Subcutaneous abdominal adipose tissue (tissue), 5 donors: ENCODE data around the gene CADPS.

ENCODE experiments used
- H3K27ac ChIP-seq: one replicate; pipeline ENCODE4 v1.7.0; 2013; ENCODE audit warnings: low read depth, mild to moderate bottlenecking, inconsistent platforms, low read length, moderate library complexity
- H3K27me3 ChIP-seq, 5 donors: one replicate each; pipeline ENCODE4 v1.7.0; 2013; ENCODE audit warnings: low read length in 5 of 5, inconsistent platforms in 1 of 5; ENCODE audit not compliant: control insufficient read depth in 5 of 5, insufficient read depth in 4 of 5
- H3K36me3 ChIP-seq, 5 donors: one replicate each; pipeline ENCODE4 v1.7.0; 2013; ENCODE audit warnings: low read length in 5 of 5; ENCODE audit not compliant: control insufficient read depth in 5 of 5, insufficient read depth in 5 of 5
- H3K4me1 ChIP-seq, 5 donors: one replicate each; pipeline ENCODE4 v1.7.0; 2013; ENCODE audit warnings: low read length in 5 of 5, mild to moderate bottlenecking in 3 of 5, moderate library complexity in 1 of 5; ENCODE audit not compliant: control insufficient read depth in 5 of 5, insufficient read depth in 5 of 5
- H3K4me3 ChIP-seq, 5 donors: one replicate each; pipeline ENCODE4 v1.7.0; 2013; ENCODE audit warnings: low read length in 5 of 5, low read depth in 1 of 5
- H3K9ac ChIP-seq, 5 donors: one replicate each; pipeline ENCODE4 v1.7.0; 2013; ENCODE audit warnings: low read length in 5 of 5, mild to moderate bottlenecking in 4 of 5, moderate library complexity in 3 of 5
- H3K9me3 ChIP-seq, 5 donors: one replicate each; pipeline ENCODE4 v1.7.0; 2013; ENCODE audit warnings: low read length in 5 of 5; ENCODE audit not compliant: control insufficient read depth in 5 of 5
- donor health status: healthy.
- donor health status: healthy.
- donor health status: healthy.
- donor health status: healthy.
- donor health status: healthy.

The CADPS gene

DNA sequence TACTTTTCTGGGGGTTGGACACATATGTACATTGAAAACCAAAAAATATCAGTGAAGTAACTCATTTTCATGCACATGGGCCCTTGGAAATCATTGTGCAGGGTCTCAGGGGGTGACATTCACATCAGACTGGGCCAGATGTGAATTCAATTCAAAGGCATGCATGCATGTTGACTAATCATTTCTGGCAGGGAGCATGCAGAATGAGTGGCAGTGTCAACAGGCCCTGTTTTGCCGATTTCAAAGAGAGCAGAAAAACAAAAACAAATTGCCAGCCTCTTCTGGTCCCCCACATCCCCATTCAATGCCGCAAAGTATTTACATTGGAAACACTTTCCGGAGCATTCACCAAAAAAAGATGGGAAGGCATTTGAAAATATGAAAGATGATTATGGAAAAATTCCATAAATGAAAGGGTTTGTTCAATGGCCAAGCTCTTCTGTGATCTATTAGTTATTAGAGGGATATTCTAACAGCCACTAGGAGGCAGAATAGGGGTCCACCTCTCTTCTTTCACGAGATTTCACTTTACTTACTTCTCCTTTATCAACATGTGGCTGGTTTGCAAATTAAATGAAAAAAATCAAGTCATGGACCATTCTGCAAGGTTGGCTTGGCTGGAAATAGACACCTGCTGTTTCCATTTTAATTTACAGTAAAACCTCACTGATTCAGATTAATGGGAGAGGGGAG, 382.0 kb downstream of the CADPS start:
- Histone ChIP-seq H3K36me3 (no peaks in the 10 kb centered on the region), H3K27ac (no peak overlapping the region), H3K4me1 (peaks cover 0 to 3% (median 0%) of the 10 kb centered on the region in 5 donors), H3K27me3 (no peaks in the 10 kb centered on the region), H3K4me3 (no peak overlapping the region), H3K9me3 (no peaks in the 10 kb centered on the region), H3K9ac (no peak overlapping the region)

DNA sequence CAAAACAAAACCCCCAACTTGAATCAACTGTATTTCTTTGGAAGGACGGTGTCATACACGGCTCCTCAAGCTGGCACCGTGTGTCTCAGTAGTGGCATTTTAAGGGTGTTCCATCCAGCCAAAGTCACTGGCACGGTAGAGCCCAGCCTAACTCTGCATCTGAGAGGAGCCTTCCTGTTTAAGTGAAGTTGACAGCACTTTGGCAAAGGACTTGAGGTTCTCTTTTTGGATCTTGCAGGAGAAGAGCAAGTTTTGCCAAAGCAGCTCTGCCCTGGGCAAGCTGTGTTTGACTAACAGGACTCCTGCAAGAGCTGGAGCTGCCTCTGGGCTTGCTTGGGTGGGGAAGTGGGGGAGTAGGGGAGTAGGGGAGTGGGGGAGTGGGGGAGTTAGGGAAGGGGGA, 392.3 kb downstream of the CADPS start:
- Histone ChIP-seq H3K4me1 (no peaks in the 10 kb centered on the region), H3K4me3 (no peak overlapping the region), H3K36me3 (no peaks in the 10 kb centered on the region), H3K27ac (no peak overlapping the region), H3K9ac (no peak overlapping the region), H3K27me3 (peaks cover 0 to 6% (median 4%) of the 10 kb centered on the region in 5 donors), H3K9me3 (no peaks in the 10 kb centered on the region)

DNA sequence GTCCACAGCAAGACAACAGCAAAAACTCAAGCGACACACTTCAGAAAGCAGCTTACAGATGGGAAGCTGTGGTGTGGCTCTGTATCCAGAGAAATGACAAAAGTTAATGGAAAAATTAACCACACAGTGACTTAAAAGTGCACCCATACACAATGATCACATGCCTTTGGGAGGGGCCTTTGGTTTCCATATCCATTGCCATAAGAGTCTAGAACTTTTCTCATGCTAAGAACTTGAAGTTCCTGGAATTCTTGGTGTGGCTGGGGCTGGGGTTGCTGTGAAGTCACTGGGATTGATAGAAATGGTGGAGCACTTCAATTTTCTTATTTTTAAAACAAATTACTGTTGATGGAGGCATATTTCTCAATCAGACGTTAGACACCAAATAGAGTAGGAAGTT, 393.3 kb downstream of the CADPS start:
- Histone ChIP-seq H3K36me3 (no peaks in the 10 kb centered on the region), H3K4me1 (no peaks in the 10 kb centered on the region), H3K9ac (no peak overlapping the region), H3K27ac (no peak overlapping the region), H3K27me3 (peaks cover 0 to 6% (median 4%) of the 10 kb centered on the region in 5 donors), H3K9me3 (no peaks in the 10 kb centered on the region), H3K4me3 (no peak overlapping the region)

DNA sequence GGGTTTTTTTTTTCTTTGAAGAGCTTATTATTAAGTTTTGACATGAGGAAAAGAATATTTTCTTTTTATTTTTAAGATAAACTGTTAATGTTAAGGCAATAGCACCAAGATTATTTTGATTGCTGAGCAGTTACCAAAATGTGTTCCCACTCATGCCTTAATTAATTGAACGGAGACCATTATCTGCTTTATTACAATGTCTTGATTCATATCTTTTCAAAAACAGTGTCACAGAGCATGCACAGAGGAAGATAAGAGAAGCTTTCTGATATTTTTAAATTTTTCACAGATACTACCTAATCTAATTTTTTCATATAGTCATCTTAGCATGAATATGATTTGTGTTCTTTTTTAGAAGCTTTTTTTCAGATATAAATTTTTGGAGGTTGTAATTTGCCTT, 395.2 kb downstream of the CADPS start:
- H3K4me3 ChIP-seq, result no peak overlapping the region
- no peaks in the 10 kb centered on the region for H3K36me3 ChIP-seq
- H3K27me3 ChIP-seq, result peaks cover 0 to 6% (median 4%) of the 10 kb centered on the region in 5 donors
- no peaks in the 10 kb centered on the region for H3K9me3 ChIP-seq
- H3K9ac ChIP-seq, result no peak overlapping the region
- no peak overlapping the region for H3K27ac ChIP-seq
- H3K4me1 ChIP-seq, result no peaks in the 10 kb centered on the region

DNA sequence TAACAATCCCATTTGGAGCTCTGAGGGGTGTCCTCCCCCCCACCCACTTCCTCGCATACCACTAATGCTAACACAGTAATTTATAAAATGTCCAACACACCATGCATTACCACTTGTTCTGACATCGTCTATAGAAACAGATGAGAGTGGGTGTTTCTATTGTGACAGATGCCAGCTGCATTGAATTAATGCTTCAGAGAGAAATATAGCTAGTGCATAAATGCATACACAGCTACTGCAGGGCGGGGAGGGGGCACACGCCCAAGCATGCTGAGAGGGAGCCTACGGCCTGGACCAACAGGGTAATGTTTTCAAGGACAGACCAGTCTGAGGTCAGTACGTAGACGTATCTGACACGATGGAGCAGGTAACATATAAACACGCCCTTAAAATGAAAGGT, 395.9 kb downstream of the CADPS start:
- H3K27me3 ChIP-seq, result peaks cover 0 to 6% (median 4%) of the 10 kb centered on the region in 5 donors
- H3K4me1 ChIP-seq, result no peaks in the 10 kb centered on the region
- no peaks in the 10 kb centered on the region for H3K36me3 ChIP-seq
- no peak overlapping the region for H3K27ac ChIP-seq
- no peak overlapping the region for H3K9ac ChIP-seq
- H3K4me3 ChIP-seq, result no peak overlapping the region
- H3K9me3 ChIP-seq, result no peaks in the 10 kb centered on the region

DNA sequence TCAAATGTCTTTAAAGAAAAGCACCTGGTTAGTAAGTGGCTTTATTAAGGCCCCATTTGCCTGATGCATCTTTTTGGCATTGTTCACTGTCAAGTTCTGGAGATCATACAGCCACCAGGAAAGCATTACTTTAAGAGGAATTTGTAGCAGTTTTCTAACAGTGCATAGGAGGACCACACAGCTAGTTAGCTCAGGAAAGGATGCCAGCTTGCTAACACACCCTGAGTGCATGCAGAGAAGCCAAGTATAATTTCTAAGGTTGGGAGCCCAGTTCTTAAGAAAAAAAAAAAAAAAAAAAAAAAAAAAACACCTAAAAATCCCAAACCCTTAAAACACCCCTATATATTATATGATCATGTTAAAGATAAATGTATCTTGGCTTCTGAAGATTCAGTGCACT, 399.9 kb downstream of the CADPS start:
- no peaks in the 10 kb centered on the region for H3K4me1 ChIP-seq
- H3K36me3 ChIP-seq, result no peaks in the 10 kb centered on the region
- peaks cover 0 to 6% (median 4%) of the 10 kb centered on the region in 5 donors for H3K27me3 ChIP-seq
- no peaks in the 10 kb centered on the region for H3K9me3 ChIP-seq
- H3K27ac ChIP-seq, result no peak overlapping the region
- H3K4me3 ChIP-seq, result no peak overlapping the region
- no peak overlapping the region for H3K9ac ChIP-seq

DNA sequence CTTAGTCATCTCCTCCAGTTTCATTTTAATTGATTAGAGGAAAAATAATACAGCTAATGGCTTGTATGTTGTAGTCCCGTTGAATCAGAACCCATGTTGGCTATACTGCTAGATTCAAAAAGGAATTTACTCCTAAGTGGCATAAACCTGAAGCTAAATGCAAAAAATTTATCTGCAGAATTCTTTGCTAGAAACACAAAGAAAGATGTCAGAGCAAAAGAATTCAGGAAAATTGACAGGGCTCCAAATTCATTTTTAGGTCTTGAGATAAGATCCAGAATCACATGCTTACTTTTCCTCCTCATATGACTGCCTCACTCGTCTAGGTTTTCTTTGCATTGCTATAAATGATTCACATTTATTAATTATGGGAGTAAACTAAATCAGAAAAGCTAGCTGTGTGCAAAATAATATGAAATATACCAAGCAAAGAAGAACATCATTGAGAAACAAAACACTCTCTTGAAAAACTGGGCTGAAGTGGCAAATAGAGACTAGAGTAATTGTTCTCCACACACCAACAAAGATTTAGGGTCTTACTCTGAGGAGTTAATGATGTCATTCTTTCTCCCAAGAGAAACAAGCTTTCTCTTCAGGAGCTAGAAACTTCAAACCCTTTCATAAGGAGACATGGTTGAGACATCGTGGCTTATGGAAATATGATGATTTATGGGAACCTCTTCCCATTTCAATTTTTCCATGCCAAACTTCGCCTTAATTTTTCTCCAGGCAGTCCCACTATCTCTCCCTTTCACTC, 407.1 kb downstream of the CADPS start:
- Histone ChIP-seq H3K27me3 (no peaks in the 10 kb centered on the region), H3K4me1 (no peaks in the 10 kb centered on the region), H3K36me3 (no peaks in the 10 kb centered on the region), H3K9me3 (no peaks in the 10 kb centered on the region), H3K4me3 (no peak overlapping the region), H3K9ac (no peak overlapping the region), H3K27ac (no peak overlapping the region)

DNA sequence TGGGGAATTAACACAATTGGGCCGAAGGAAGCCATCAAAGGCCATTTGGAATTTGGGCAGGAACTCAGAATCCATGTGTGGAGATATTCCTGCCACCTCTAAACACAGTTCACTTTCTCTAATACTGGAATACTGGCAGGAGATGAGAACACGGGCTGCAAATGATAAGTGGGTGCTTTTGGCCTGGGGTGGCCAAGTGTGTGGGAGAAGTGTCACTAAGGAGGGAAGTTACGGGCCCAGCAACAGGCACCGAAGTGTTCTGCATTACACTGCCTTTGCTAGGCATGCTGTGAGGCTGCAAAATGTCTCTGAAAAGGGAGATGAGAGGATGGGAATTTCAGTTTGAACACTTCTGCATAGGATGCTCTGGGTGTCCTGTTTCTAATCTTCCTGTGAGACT, 412.4 kb downstream of the CADPS start:
- Histone ChIP-seq H3K27ac (no peak overlapping the region), H3K36me3 (no peaks in the 10 kb centered on the region), H3K9me3 (no peaks in the 10 kb centered on the region), H3K4me3 (no peak overlapping the region), H3K9ac (no peak overlapping the region), H3K27me3 (peaks cover 0 to 3% (median 0%) of the 10 kb centered on the region in 5 donors), H3K4me1 (no peaks in the 10 kb centered on the region)

DNA sequence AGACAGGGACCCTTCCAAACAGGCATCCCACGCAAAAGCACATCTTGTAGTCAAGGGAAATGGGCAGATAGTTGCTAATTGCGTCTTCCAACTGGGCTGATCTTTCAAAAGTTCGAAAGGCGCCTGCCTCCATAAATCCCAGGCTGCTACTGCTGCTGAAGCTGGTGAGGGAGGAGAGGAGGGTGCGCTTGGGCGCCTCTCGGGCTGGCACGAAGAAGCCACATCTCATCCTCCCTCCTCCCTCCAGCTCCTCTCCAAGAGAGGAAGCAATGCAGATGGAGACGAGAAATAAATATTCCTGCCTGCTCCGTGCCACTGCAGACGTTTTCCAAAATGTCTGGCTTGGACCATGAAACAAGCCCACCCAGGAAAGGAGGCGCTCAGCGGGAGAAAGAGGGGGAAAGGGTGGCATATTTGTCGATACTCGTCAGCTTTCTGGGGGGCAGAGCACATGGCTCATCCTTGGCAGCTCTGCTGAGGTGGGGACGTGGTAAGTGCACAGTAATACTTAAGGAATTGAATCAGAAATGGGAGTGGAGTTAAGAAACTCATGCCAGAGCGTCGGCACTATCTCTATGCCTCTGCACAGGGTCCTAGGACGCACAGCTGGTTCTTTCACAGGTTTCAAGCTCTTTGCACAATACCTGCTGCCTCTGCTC, 413.0 kb downstream of the CADPS start:
- Histone ChIP-seq H3K27ac (no peak overlapping the region), H3K4me3 (no peak overlapping the region), H3K9ac (no peak overlapping the region), H3K36me3 (no peaks in the 10 kb centered on the region), H3K4me1 (no peaks in the 10 kb centered on the region), H3K9me3 (no peaks in the 10 kb centered on the region), H3K27me3 (peaks cover 0 to 3% (median 0%) of the 10 kb centered on the region in 5 donors)

DNA sequence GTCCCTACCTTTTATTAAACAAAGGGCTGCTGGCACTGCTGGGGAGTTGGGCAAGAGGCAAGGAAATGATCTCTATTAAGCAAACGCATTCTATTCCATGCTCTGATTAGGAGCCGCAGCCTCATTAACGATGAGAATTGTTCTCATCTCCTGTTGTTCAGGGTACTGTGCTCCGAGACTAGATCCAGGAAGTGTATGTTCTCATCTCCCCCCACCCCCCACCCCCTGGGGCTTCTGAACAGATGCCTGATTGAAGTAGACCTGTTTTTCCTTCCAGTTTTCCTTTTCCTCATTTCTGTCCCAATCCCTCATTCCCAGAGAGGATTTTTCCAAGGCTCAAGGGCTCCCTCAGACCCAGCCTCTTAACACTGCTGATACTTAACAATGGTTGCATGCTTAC, 420.3 kb downstream of the CADPS start:
- H3K27me3 ChIP-seq, result no peaks in the 10 kb centered on the region
- no peak overlapping the region for H3K9ac ChIP-seq
- no peak overlapping the region for H3K27ac ChIP-seq
- no peaks in the 10 kb centered on the region for H3K36me3 ChIP-seq
- no peak overlapping the region for H3K4me3 ChIP-seq
- no peaks in the 10 kb centered on the region for H3K9me3 ChIP-seq
- no peaks in the 10 kb centered on the region for H3K4me1 ChIP-seq
